B cell (primary cell): ENCODE data around the gene IL1A.

Experiments
- CTCF ChIP-seq: fragments of 200-600 bp; IDR thresholded peaks from one replicate; pipeline ENCODE4 v1.8.0; 2022; ENCODE audit warnings: antibody characterized with exemption, mild to moderate bottlenecking
- EZH2 ChIP-seq: IDR thresholded peaks from 2 replicates; pipeline ENCODE4 v1.6.1; 2012; ENCODE audit warnings: borderline replicate concordance, low read depth, mild to moderate bottlenecking, moderate library complexity, low read length; ENCODE audit not compliant: insufficient read depth, poor library complexity, severe bottlenecking

GRCh38 chr2:112824694-112825085 is 40.4 kb upstream of the IL1A start:
- TF ChIP-seq CTCF, result no peak
- no peak for TF ChIP-seq EZH2
